ENCODE results near the gene GMPR.

GMPR gene

DNA sequence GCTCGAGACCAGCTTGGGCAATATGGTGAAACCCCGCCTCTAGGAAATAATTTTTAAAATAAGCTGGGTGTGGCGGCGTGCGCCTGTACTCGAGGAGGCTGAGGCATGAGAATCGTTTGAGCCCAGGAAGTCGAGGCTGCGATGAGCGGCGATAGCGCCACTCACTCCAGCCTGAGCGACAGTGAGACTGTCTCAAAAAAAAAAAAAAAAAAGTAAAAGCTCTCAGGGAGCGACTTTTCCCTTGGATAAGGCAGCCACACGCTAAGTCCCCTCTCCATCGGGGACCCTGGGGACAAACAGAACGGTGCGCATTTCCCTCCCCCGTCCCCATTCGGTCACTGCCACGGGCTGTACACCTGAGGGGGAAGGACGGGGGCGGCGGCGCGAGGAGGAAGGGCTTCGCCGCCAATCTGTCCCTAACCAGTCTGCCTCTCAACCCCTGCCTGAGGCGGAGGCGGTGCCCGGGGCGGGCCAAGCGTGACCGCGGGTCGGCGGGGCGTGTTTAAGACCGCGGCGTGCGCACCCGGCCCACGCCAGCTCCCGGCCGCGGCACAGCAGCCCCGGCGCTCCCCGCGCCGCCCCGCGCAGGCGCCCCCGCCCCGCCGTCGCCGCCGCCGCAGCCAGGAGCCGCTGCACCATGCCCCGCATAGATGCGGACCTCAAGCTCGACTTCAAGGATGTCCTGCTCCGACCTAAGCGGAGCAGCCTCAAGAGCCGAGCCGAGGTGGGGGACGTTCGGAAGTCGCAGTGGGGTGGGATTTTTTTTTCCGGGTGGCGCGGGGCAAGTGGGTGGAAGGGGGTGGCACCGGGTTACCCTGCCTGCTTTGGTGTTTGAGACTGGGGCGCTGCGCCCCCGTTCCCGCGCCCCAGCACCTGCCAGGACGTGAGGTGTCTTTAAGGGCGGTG lies at the start of gene GMPR:
Gene GMPR (plus strand): TSS at position 531 of the 906 bp plus-strand sequence. CDS start 107 bp downstream, at position 638.
- in situ Hi-C loops (cut with MboI; ENCODE audit: low sequenced_read_pairs), result no loop called here

DNA sequence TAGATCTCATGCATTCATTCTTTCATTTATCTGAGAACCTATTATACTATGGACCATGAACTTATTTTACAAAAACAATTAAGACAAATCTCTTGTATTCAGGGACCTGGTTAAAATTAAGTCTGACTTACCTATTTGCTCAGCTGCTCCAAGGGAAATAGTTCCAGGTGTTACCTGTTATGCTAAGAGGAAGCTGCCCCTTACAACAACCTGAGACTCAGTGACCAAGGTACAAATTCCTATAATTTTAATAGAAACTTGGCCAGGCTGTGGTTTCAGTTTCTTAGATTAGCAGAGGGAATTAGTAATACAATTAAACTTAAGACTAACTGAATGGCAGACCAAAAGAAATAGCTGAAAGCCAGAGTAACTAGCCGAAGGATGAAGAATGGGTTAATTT lies 48.2 kb upstream of the GMPR start:
- in situ Hi-C loops (cut with MboI; ENCODE audit: low sequenced_read_pairs), result no loop called here

GRCh38 chr6:16196260-16196983 lies 42.0 kb upstream of the GMPR start:
- in situ Hi-C loops (cut with MboI; ENCODE audit: low sequenced_read_pairs), result no loop called here

DNA sequence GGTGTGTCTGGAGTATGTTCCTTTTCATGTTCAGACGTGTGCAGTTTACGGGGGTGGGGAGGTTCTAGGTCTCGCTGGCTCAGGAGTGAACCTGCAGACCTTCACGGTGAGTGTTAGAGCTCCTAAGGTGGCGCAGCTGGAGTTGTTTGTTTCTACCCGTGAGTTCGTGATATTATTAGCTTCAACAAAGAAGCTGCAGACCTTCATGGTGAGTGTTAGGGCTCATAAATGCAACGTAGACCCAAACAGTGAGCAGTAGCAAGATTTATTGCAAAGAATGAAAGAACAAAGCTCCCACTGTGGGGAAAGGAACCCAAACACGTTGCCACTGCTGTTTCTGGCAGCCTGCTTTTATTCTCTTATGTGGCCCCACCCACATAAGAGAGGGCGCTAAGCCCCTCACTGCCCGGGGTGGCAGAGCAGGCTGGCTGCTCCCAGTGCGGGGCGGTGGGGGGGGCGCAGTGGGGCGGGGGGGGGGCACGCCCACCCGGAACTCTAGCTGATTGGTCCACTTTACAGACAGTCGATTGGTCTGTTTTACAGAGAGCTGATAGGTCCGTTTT lies 41.3 kb upstream of the GMPR start:
- in situ Hi-C loops (cut with MboI; ENCODE audit: low sequenced_read_pairs), result no loop called here

DNA sequence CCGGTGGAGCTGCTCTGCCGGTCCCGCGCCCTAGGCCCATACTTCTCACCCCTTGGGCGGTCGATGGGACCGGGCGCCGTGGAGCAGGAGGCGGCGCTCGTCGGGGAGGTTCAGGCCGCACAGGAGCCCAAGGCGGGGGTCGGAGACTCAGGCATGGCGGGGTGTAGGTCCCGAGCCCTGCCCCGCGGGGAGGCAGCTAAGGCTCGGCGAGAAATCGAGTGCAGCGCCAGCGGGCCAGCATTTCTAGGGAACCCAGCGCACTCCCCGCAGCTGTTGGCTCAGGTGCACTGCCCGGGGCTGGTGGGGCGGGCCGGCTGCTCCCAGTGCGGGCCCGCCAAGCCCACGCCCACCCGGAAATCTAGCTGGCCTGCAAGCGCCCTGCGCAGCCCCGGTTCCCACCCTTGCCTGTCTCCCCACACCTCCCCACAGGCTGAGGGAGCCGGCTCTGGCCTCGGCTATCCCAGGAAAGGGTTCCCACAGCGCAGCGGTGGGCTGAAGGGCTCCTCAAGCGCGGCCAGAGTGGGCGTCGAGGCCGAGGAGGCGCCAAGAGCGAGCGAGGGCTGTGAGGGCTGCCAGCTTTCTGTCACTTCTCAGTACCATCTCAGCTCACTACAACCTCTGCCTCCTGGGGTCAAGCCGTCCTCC lies 40.2 kb upstream of the GMPR start:
- in situ Hi-C loops (cut with MboI; ENCODE audit: low sequenced_read_pairs), result no loop called here

GRCh38 chr6:16199804-16200203 lies 38.6 kb upstream of the GMPR start:
- in situ Hi-C loops (cut with MboI; ENCODE audit: low sequenced_read_pairs), result no loop called here

- in situ Hi-C loops (cut with MboI; ENCODE audit: low sequenced_read_pairs), result no loop called here
These were observed 38.0 kb upstream of the GMPR start for GRCh38 chr6:16200321-16200883.

DNA sequence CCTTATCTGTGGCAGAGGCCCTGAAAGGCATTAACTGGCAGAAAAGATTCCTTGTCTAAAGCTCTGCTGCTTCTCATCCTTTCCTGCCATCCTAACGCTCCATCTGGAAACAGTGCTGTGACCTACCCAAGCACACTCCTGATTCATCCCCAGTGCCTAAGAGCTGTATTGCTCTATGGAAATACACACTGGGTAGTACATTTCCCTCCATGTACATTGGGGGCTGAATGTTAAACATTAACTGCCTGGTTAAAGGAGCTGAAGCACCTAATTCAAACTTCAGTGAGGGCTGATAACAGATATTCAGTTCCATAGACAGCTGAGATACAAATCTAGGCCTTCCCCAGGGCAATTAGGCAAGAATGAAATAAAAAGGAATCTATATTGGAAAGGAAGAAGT lies 36.7 kb upstream of the GMPR start:
- in situ Hi-C loops (cut with MboI; ENCODE audit: low sequenced_read_pairs), result no loop called here

- in situ Hi-C loops (cut with MboI; ENCODE audit: low sequenced_read_pairs), result no loop called here
These were observed 33.6 kb upstream of the GMPR start for GRCh38 chr6:16204653-16205376.

DNA sequence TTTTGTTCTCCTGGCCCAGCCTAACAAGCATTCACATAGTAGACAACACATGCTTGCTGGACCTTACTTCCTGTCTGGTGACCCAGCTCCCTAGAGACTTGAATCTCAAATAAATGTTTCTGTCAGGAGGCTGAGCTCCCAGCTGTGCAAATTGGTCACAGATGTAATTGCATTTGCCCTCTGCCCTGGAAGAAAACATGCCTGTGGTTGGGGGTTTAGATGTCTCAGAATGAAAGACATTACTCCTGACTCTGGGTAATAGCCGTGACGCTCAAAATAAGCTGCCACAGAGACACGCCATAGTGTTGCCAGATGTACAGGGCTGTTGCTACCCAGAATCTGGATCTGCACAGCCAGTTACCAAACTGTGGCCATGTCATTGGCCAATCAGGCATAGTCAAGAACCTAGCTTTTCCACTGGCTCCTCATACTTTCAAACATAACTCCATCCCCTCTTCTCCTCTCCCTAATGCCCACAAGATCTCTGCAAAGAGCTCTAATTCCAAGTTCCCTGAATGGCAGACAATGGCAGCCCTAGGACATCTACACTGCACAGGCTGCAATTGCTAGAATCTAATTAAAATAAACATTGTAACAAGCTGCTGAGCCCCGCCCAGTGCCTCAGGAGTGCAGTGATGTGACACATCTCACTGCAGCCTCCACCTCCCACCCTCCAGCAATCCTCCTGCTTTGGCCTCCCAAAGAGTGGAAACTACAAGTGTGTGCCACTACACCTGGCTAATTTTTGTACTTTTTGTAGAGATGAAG lies 32.8 kb upstream of the GMPR start:
- in situ Hi-C loops (cut with MboI; ENCODE audit: low sequenced_read_pairs), result no loop called here

DNA sequence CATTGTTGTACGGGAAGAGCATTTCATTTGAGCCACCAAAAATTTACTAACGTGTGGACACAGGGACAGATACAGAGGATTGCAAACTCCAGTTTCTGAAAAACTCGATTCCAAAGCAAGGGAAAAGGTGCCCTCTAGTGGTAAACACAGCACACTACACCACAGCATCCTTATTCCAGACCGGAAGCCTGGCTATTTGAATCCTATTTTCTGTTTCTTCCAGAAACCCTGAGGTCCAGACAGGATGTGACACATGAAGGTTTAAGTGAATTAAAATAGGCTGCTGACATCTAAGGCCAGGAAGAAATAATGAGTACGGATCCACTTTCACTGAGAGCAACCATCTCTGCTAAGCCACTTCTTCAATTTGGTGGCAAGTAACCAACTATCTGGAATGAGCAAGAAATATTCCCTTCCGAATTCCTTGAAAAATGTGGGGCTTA lies 31.8 kb upstream of the GMPR start:
- in situ Hi-C loops (cut with MboI; ENCODE audit: low sequenced_read_pairs), result no loop called here

- in situ Hi-C loops (cut with MboI; ENCODE audit: low sequenced_read_pairs), result no loop called here
These were observed 29.4 kb upstream of the GMPR start for GRCh38 chr6:16208989-16209388.

GRCh38 chr6:16209539-16209938 lies 28.8 kb upstream of the GMPR start:
- in situ Hi-C loops (cut with MboI; ENCODE audit: low sequenced_read_pairs), result no loop called here

GRCh38 chr6:16212276-16212675 lies 26.1 kb upstream of the GMPR start:
- in situ Hi-C loops (cut with MboI; ENCODE audit: low sequenced_read_pairs), result no loop called here

DNA sequence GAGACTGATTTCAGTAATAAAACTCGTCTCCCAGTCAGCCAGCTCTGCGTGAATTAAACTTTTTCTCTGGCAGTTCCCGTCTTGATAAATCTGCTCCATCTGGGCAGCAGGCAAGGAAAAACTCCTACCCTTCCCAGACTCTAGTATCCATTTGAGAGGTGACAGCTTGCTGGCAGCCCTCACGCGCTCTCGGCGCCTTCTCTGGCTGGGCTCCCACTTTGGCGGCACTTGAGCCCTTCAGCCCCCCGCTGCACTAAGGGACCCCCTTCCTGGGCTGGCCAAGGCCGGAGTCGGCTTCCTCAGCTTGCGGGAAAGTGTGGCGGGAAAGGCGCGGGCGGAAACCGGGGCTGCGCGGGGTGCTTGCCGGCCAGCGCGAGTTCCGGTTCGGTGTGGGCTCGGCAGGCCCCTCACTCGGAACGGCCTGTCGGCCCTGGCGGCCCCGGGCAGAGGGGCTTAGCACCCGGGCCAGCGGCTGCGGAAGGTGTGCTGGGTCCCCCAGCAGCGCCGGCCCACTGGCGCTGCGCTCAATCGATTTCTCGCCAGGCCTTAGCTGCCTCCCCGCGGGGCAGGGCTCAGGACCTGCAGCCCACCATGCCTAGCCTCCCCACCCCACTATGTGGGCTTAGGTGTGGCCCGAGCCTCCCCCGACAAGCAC lies 21.8 kb upstream of the GMPR start:
- in situ Hi-C loops (cut with MboI; ENCODE audit: low sequenced_read_pairs), result no loop called here

- in situ Hi-C loops (cut with MboI; ENCODE audit: low sequenced_read_pairs), result no loop called here
These were observed 21.1 kb upstream of the GMPR start for GRCh38 chr6:16217156-16217721.

DNA sequence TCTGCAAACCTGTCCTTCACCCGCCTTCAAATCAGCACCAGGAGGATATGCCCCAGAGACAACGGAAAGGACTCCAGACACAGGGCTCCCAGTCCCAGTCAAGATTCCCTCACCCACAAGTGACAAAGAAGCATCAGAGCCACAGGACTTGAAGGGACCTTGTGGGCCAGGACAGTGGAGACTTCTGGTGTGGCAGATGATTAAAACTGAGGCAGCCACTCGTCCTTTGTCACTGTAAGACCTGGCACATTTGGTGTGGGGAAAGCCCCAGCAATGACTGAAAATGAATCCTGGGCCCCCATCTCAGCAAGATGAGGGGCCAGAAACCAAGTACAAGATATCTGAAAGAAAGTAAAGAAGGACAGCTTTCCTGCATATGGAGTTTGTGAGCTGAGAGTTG lies 15.6 kb upstream of the GMPR start:
- in situ Hi-C loops (cut with MboI; ENCODE audit: low sequenced_read_pairs), result no loop called here

DNA sequence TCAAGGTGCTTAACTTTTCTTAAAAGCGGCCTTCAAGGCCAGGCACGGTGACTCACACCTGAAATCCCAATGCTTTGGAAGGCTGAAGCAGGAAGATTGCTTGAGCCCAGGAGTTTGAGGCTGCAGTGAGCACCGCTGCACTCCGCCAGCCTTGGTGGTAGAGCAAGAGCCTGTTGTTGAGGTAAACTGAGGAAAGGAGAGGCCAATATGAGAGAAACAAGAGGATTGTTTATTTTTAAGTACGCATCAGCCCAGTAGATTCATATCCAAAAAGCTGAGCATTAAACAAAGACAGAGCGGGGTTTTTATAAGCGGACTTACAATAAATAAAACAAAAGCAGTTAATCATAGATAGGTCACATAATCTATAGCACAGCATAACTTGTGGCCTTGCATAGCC lies 15.0 kb upstream of the GMPR start:
- in situ Hi-C loops (cut with MboI; ENCODE audit: low sequenced_read_pairs), result no loop called here

DNA sequence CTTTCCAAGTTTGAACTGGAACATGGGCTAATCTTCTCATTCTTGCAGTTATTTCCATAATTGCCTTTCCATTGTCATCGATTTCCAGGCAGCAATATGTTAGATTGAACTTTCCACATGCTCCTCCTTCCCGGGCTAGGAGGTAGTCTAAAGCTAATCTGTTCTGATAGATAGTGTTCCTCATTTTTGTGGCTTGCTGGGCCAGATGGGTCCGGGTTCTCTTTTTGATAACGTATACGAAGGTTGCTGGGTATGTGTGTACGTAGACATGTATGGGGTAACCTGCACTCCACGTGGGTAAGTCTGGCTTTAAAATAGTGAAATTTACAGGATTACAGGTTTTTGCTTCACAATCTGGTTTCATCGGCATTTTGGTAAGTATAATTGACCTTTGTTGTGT lies 14.0 kb upstream of the GMPR start:
- in situ Hi-C loops (cut with MboI; ENCODE audit: low sequenced_read_pairs), result no loop called here
